ENCODE measurements around the gene SKIC2.
"Not testable (repeated sequence)": the region's sequence is repeated elsewhere in the genome, so short reads cannot be mapped to it uniquely, and the experiment has no call there.

DNA sequence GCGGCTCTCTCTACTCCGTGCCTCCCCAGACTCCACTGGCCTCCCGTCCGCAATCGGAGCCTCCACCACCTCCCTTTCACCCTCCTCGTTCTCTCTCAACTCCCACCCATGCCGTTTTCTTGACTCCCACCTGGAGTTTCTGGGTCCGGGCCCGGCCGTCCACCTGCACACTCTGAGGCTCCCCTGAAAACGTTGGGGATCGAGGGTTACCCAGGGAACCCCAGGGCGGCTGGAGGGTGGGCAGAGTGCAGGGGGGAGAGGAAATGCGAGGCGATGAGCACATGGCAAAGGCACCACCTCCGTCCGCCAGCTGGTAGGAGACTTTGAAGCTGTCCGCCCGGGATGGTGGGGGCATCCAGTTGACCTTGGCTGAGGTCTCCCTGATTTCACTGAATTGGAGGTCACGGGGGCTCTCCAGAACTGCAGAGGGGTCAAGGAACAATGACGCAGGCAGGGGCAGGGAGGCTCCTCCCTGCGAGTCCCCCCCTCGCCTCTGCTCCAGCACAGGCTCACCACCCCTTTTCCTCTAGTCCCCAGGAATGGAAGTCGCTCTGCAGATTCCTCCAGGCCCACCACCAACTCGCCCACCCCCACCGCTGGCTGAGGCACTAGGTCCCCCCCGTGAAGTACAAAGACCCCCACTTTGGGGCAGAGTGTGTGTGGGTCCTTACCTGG, 52.0 kb downstream of the SKIC2 start:
- TF ChIP-seq, protein P1, sequence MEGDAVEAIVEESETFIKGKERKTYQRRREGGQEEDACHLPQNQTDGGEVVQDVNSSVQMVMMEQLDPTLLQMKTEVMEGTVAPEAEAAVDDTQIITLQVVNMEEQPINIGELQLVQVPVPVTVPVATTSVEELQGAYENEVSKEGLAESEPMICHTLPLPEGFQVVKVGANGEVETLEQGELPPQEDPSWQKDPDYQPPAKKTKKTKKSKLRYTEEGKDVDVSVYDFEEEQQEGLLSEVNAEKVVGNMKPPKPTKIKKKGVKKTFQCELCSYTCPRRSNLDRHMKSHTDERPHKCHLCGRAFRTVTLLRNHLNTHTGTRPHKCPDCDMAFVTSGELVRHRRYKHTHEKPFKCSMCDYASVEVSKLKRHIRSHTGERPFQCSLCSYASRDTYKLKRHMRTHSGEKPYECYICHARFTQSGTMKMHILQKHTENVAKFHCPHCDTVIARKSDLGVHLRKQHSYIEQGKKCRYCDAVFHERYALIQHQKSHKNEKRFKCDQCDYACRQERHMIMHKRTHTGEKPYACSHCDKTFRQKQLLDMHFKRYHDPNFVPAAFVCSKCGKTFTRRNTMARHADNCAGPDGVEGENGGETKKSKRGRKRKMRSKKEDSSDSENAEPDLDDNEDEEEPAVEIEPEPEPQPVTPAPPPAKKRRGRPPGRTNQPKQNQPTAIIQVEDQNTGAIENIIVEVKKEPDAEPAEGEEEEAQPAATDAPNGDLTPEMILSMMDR (IDR thresholded peaks at IDR 0.05; ENCODE audit: insufficient read depth, low read length, poor library complexity, severe bottlenecking) = not testable (repeated sequence)
- TF ChIP-seq EZH2phosphoT487 (conservative IDR thresholded peaks at IDR 0.05; ENCODE audit: low read length) = not testable (repeated sequence)

All from SU-DHL-6 (cell line).